HFF-Myc (cell line): ENCODE measurements around the gene PCDHA4.

Experiments
- DNase-seq: peaks from one replicate; pipeline ENCODE4 v3.0.0-alpha.2; 2011; ENCODE audit warnings: low read depth; ENCODE audit errors: extremely low read depth
- H3K4me3 ChIP-seq: replicated peaks from 2 replicates; pipeline ENCODE4 v1.5.1; 2011; ENCODE audit warnings: low read depth, mild to moderate bottlenecking, control low read depth, low read length
- TF ChIP-seq, protein P1 (sequence below): IDR thresholded peaks from 2 replicates; pipeline ENCODE4 v1.5.1; 2012; ENCODE audit warnings: mild to moderate bottlenecking, low read depth, low read length, control low read depth; ENCODE audit errors: missing control alignments

PCDHA4 gene

DNA sequence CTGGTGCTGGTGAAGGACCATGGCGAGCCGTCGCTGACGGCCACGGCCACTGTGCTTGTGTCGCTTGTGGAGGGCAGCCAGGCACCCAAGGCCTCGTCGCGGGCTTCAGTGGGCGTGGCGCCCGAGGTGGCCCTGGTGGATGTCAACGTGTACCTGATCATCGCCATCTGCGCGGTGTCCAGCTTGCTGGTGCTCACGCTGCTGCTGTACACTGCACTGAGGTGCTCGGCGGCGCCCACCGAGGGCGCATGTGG lies 51.0 kb downstream of the PCDHA4 start:
- DNase-seq: no peak
- TF ChIP-seq, protein P1, sequence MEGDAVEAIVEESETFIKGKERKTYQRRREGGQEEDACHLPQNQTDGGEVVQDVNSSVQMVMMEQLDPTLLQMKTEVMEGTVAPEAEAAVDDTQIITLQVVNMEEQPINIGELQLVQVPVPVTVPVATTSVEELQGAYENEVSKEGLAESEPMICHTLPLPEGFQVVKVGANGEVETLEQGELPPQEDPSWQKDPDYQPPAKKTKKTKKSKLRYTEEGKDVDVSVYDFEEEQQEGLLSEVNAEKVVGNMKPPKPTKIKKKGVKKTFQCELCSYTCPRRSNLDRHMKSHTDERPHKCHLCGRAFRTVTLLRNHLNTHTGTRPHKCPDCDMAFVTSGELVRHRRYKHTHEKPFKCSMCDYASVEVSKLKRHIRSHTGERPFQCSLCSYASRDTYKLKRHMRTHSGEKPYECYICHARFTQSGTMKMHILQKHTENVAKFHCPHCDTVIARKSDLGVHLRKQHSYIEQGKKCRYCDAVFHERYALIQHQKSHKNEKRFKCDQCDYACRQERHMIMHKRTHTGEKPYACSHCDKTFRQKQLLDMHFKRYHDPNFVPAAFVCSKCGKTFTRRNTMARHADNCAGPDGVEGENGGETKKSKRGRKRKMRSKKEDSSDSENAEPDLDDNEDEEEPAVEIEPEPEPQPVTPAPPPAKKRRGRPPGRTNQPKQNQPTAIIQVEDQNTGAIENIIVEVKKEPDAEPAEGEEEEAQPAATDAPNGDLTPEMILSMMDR: no peak
- H3K4me3 ChIP-seq: no peak overlapping the region

DNA sequence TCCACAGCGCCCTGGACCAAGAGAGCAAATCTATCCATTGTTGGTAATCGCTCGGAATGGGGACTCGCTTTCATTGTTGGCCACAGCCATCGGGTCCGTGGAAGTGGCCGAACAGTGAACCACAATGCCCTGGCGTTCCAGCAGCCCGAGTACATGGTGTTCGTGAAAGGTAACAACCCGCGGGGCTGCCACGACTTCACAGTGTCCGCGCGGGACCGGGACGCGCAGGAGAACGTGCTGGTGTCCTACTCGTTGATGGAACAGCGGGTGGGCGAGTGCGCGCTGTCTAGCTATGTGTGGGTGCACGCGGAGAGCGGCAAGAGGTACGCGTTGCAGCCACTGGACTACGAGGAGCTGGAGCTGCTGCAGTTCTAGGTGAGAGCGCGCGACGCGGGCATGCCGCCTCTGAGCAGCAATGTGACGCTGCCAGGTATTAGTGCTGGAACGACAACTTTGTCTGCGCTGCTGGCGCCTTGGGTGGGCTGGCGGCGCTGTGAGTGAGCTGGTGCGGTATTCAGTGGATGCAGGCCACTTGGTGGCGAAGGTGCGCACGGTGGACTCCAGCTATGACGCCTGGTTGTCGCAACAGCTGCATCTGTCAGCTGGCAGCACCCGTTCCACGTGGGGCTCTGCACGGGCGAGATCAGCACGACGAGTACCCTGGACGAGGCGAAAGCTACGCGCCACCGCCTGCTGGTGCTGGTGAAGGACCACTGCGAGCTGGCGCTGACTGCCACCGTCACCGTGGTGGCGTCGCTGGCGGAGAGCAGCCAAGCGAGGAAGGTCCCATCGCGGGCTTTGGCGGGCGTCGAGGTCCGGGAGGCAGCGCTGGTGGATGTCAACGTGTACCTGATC lies 55.8 kb downstream of the PCDHA4 start:
- DNase-seq: no peak
- TF ChIP-seq, protein P1: no peak
- no peak overlapping the region for H3K4me3 ChIP-seq
